Ovary (tissue), 9 donors: ENCODE results near the gene MRPL38. TPM values are rescaled to one million over a fixed set of nuclear protein-coding genes. Genes with fewer than 3 reads are reported as not detected.
A peak's percentile ranks its signal among the peaks of the same experiment; 100 is the strongest.

ENCODE experiments used
- DNase-seq, 5 donors: peaks; one replicate each; pipeline ENCODE4 v3.0.0-alpha.2; 2019 to 2020
- H3K27ac ChIP-seq, 2 donors: fragments of 200-600 bp; one replicate each; pipeline versions ENCODE4 v1.5.1 to v1.8.0; 2019 to 2022
- H3K27me3 ChIP-seq: fragments of 200-600 bp; one replicate; pipeline ENCODE4 v1.8.0; 2022
- H3K36me3 ChIP-seq: fragments of 200-600 bp; sonication (generic); one replicate; pipeline ENCODE4 v1.5.1; 2019
- H3K4me1 ChIP-seq: one replicate; pipeline ENCODE4 v1.8.1; 2013; ENCODE audit warnings: mild to moderate bottlenecking, moderate library complexity; ENCODE audit not compliant: insufficient read depth
- H3K4me3 ChIP-seq: fragments of 200-600 bp; sonication (generic); one replicate; pipeline ENCODE4 v1.5.1; 2017
- H3K9me3 ChIP-seq, 2 donors: fragments of 200-600 bp in 1 of 2; sonication (generic) in 1 of 2; one replicate each; pipeline versions ENCODE4 v1.5.1 to v1.8.1; 2013 to 2019; ENCODE audit warnings: mild to moderate bottlenecking in 1 of 2, moderate library complexity in 1 of 2
- CTCF ChIP-seq, 3 donors: fragments of 450-650 bp in 2 of 3; fragments of 200-600 bp in 1 of 3; IDR thresholded peaks; one replicate each; pipeline versions ENCODE4 v1.5.1 to v1.8.0; 2016 to 2022; ENCODE audit warnings: antibody characterized with exemption in 3 of 3, mild to moderate bottlenecking in 1 of 3
- EP300 ChIP-seq: sonication (generic); formaldehyde crosslinking; IDR thresholded peaks from one replicate; pipeline ENCODE4 v1.6.1; 2017; ENCODE audit warnings: antibody characterized with exemption
- POLR2A ChIP-seq: fragments of 450-650 bp; IDR thresholded peaks from one replicate; pipeline ENCODE4 v1.6.1; 2017; ENCODE audit warnings: antibody characterized with exemption, mild to moderate bottlenecking, moderate library complexity
- WGBS, 3 donors: extraction: QIAGEN DNeasy Blood & Tissue Kit in 1 of 3; methylation state at CpG; one replicate each; pipeline versions ENCODE4 v1.1.5 to v1.1.7; 2013 to 2017; 5-methylcytosine and 5-hydroxymethylcytosine counted together
- intact Hi-C, 4 donors: fragments of 100-400 bp; cut with DNase I; formaldehyde crosslinking; loops; one replicate each; pipeline versions ENCODE4 v1.11.0 to v1.15.1; 2022 to 2023
- polyA plus RNA-seq, 2 donors: library from polyadenylated mRNA; stranded (reverse); fragments of 200-250 nt in 1 of 2; fragments of 350-450 nt in 1 of 2; fragmentation: Illumina TruSeq in 1 of 2; extraction: RNeasy Lipid Tissue Mini Kit (QIAGEN cat#74804) in 1 of 2; gene quantifications; one replicate each; pipeline ENCODE4 v1.2.3, GENCODE V29; 2013 to 2014
- total RNA-seq, 7 donors: library from RNA; depleted of rRNA in 2 of 7; stranded (reverse); fragments of >200 nt in 2 of 7; fragmentation: NEBNext Ultra II Directional in 3 of 7; extraction: Animal tissue kit (Norgen Biotek cat#: 25700) in 3 of 7; gene quantifications; one replicate each; pipeline versions ENCODE4 v1.1.0 to v1.2.4, GENCODE V29; 2016 to 2023
- donor health status: DM: no; HTN: no; CAD: no; lungs with moderate emphysema.
- donor health status: DM: no; HTN: no; CAD: no.
- donor health status: Bipolar disorder and iron deficiency.
- donor health status: DM: yes; HTN: yes; CAD: no.
- donor health status: DM: no; HTN: no; CAD: no.
- donor health status: DM: yes; HTN: yes; CAD: no.

Gene MRPL38
- total and polyA plus RNA-seq, 9 donors: 14.5 to 93.0 (median 57.6) TPM

GRCh38 chr17:75943491-75943890 lies 38.8 kb upstream of the MRPL38 start:
- TF ChIP-seq EP300 (no peak), POLR2A (no peak), CTCF (IDR thresholded peaks at IDR 0.05) (no peak)
- intact Hi-C loops: loop anchor here in 1 of 4 donors (5.0 kb wide), 1 partner anchor 34 kb away; the partner anchor contains the start of genes ACOX1 and TEN1
- no peaks in the 10 kb centered on the region for H3K4me1 ChIP-seq
- H3K27ac ChIP-seq: no peak overlapping the region
- H3K27me3 ChIP-seq: no peaks in the 10 kb centered on the region
- no peak for DNase-seq
- 73 to 89% (median 79%) methylated on average over 1 of the region's 1 CpG for whole genome bisulfite sequencing, 3 donors
- H3K36me3 ChIP-seq: no peaks in the 10 kb centered on the region
- H3K9me3 ChIP-seq: no peaks in the 10 kb centered on the region
- H3K4me3 ChIP-seq: no peak overlapping the region

DNA sequence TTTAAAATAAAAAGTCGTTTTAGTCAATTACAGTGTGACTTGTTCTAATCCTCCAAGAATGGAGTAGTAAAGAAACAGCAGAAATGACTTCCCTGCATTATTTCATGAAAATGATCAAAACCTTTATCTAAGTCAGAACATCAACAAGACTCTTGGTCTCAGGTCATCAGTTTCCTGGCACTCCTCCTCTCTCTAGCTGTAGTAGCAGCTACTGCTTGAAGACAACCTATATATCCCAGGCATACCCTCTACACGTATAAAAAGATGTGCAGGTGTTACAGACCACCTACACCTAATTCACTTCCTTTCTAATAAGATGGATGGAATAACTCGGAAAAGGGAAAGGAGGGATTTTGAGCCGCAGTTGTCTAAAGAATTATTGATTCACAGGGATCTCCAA lies 37.8 kb upstream of the MRPL38 start:
- H3K27ac ChIP-seq: no peak overlapping the region
- intact Hi-C loops: loop anchor here in 1 of 4 donors (5.0 kb wide), 1 partner anchor 35 kb away; the partner anchor contains the start of genes ACOX1 and TEN1
- no peaks in the 10 kb centered on the region for H3K9me3 ChIP-seq
- H3K27me3 ChIP-seq: no peaks in the 10 kb centered on the region
- H3K36me3 ChIP-seq: no peaks in the 10 kb centered on the region
- DNase-seq: no peak
- no peak overlapping the region for H3K4me3 ChIP-seq
- H3K4me1 ChIP-seq: no peaks in the 10 kb centered on the region
- WGBS, 3 donors: 85 to 88% (median 86%) methylated on average over 4 of the region's 4 CpGs
- TF ChIP-seq CTCF (IDR thresholded peaks at IDR 0.05) (no peak), POLR2A (no peak), EP300 (no peak)

- WGBS, 3 donors: 14 to 33% (median 22%) methylated on average over 6 of the region's 6 CpGs
- Histone ChIP-seq H3K4me1 (no peaks in the 10 kb centered on the region), H3K4me3 (peak overlapping the region; percentile 70), H3K36me3 (no peaks in the 10 kb centered on the region), H3K27me3 (no peaks in the 10 kb centered on the region), H3K27ac (no peak overlapping the region), H3K9me3 (no peaks in the 10 kb centered on the region)
- intact Hi-C loops: loop anchor here in 1 of 4 donors (5.0 kb wide), 1 partner anchor 36 kb away; the partner anchor contains the start of genes ACOX1 and TEN1
- peak in 1 of 5 donors; percentile 47 for DNase-seq
- no peak for TF ChIP-seq CTCF (IDR thresholded peaks at IDR 0.05)
Measured at GRCh38 chr17:75941442-75941819, 36.7 kb upstream of the MRPL38 start.

DNA sequence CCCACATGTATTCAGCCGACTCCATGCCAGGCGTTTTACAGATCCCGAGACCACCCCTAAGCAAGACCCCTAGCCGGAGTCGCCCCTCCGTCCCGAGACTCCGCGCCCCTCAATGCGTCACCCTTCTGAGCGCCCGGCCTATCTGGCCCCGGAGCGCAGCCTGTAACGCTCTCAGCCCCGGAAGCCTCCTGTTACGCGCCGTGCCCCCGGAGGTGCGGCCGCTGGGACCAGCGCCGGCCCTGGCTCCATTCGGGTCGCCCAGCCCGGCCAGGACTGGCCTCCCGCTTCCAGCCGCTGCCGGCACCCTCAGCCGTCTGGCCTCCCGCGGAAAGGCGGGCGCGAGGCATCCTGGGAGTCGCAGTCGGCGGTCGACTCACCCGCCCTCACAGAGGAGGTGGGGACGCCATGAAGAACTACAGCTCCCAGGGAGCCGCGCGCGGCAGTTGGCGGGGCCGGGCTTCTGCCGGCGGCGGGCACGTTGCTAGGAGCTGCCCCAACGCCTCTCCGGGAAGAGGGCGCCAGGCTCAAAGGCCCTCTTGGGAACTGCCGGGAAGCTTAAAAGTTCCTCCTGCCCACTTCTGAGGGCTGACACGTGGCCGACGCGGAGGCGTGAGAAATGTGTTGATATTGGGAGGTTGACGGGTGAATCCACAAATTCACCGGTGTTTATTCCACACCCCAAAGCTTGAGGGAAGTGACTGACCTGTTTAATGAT lies 36.2 kb upstream of the MRPL38 start, which contains the start of gene FBF1:
TSS of gene FBF1 (minus strand) at position 316 of the 715 bp plus-strand sequence. CDS start 2,893 bp downstream, outside the sequence.
- H3K9me3 ChIP-seq: no peaks in the 10 kb centered on the region
- H3K36me3 ChIP-seq: no peaks in the 10 kb centered on the region
- H3K4me1 ChIP-seq: no peaks in the 10 kb centered on the region
- H3K27me3 ChIP-seq: no peaks in the 10 kb centered on the region
- WGBS, 3 donors: 0 to 1% (median 0%) methylated on average over 38 to 63 of the region's 63 CpGs
- no peak for TF ChIP-seq EP300
- TF ChIP-seq POLR2A: peak; percentile 80
- peak in 1 of 3 donors; percentile 17 for TF ChIP-seq CTCF (IDR thresholded peaks at IDR 0.05)
- peak; percentile 89 to 94 (median 91) for DNase-seq
- H3K27ac ChIP-seq: peak within 1 kb of the TSS in 1 of 2 donors; percentile 54
- peak within 1 kb of the TSS; percentile 70 for H3K4me3 ChIP-seq
- intact Hi-C loops: loop anchor here in 1 of 4 donors (5.0 kb wide), 1 partner anchor 36 kb away; the partner anchor contains the start of genes ACOX1 and TEN1
